GM12875 (cell line): Measurements from ENCODE around the gene GINS1.
A peak's percentile ranks its signal among the peaks of the same experiment; 100 is the strongest.

Experiments used
- H3K4me3 ChIP-seq: one replicate; pipeline ENCODE4 v1.5.1; 2011; ENCODE audit warnings: low read depth, low read length, control low read depth
- CTCF ChIP-seq: IDR thresholded peaks from 2 replicates; pipeline ENCODE4 v1.5.1; 2011; ENCODE audit warnings: low read depth, mild to moderate bottlenecking, control low read depth, inconsistent platforms, low read length, moderate library complexity, borderline replicate concordance; ENCODE audit not compliant: insufficient read depth

The GINS1 gene

GRCh38 chr20:25390538-25391528, 16.6 kb upstream of the GINS1 start, which contains the start of gene ABHD12:
TSS of gene ABHD12 (minus strand) at chr20:25390835. CDS start at chr20:25390703, 132 bp downstream.
- TF ChIP-seq CTCF: no peak
- H3K4me3 ChIP-seq: peak within 1 kb of the TSS; percentile 93

- no peak overlapping the region for H3K4me3 ChIP-seq
- no peak for TF ChIP-seq CTCF
Measured at GRCh38 chr20:25394276-25394675, 13.2 kb upstream of the GINS1 start.

GRCh38 chr20:25394996-25395395, 12.5 kb upstream of the GINS1 start:
- no peak for TF ChIP-seq CTCF
- no peak overlapping the region for H3K4me3 ChIP-seq

- no peak overlapping the region for H3K4me3 ChIP-seq
- no peak for TF ChIP-seq CTCF
Measured at GRCh38 chr20:25397096-25397495, 10.4 kb upstream of the GINS1 start.

- TF ChIP-seq CTCF: no peak
- no peak overlapping the region for H3K4me3 ChIP-seq
Measured at GRCh38 chr20:25397821-25398220, 9.7 kb upstream of the GINS1 start.

GRCh38 chr20:25398376-25399036, 9.0 kb upstream of the GINS1 start:
- TF ChIP-seq CTCF: no peak
- no peak overlapping the region for H3K4me3 ChIP-seq
